HEK293 (cell line): ENCODE data around the gene AK1.
"Not testable (repeated sequence)": the region's sequence is repeated elsewhere in the genome, so short reads cannot be mapped to it uniquely, and the experiment has no call there.

Experiments
- CTCF ChIA-PET: fragments of 350-600 bp; formaldehyde crosslinking; extraction: SDS; loops from one replicate; lab custom pipeline; 2021; ENCODE audit warnings: antibody characterized with exemption; lab: Yijun Ruan, JAX
- POLR2A ChIA-PET: fragments of 300-600 bp; formaldehyde crosslinking; extraction: SDS; loops from one replicate; lab custom pipeline; 2020; ENCODE audit warnings: antibody characterized with exemption, inconsistent platforms; lab: Yijun Ruan, JAX
- H3K27ac ChIP-seq: fragments of 200-500 bp; sonication (Bioruptor generic); 2 replicates; pipeline ENCODE4 v1.5.1; 2014; ENCODE audit warnings: low read depth, low read length, control low read depth, inconsistent platforms; ENCODE audit errors: extremely low read depth
- H3K36me3 ChIP-seq, 2 experiments: fragments of 200-500 bp in 1 of 2; sonication (Bioruptor generic) in 1 of 2; 1 replicate in 1 of 2; 2 replicates in 1 of 2; pipeline ENCODE4 v1.5.1; 2014 to 2017; ENCODE audit warnings: inconsistent platforms in 2 of 2, low read length in 2 of 2; ENCODE audit not compliant: control insufficient read depth in 2 of 2, insufficient read depth in 1 of 2
- H3K4me1 ChIP-seq: fragments of 200-500 bp; sonication (Bioruptor generic); 2 replicates; pipeline ENCODE4 v1.5.1; 2014; ENCODE audit warnings: mild to moderate bottlenecking, low read length, inconsistent platforms; ENCODE audit not compliant: control insufficient read depth, insufficient read depth
- H3K4me3 ChIP-seq: 2 replicates; pipeline ENCODE4 v1.5.1; 2011; ENCODE audit warnings: low read depth, mild to moderate bottlenecking, control low read depth, low read length, moderate library complexity
- H3K9me3 ChIP-seq: fragments of 200-500 bp; sonication (Bioruptor generic); 2 replicates; pipeline ENCODE4 v1.5.1; 2014; ENCODE audit warnings: low read depth, low read length, inconsistent platforms; ENCODE audit not compliant: control insufficient read depth, insufficient read depth
- KLF10 ChIP-seq: fragments of 450-650 bp; IDR thresholded peaks from 2 replicates; pipeline ENCODE4 v1.5.1; 2018; ENCODE audit warnings: missing biosample characterization, mild to moderate bottlenecking, missing genetic modification characterization
- TRIM28 ChIP-seq: IDR thresholded peaks from 2 replicates; pipeline ENCODE4 v1.6.1; 2011; ENCODE audit warnings: low read length, control low read depth, borderline replicate concordance
- ZBTB11 ChIP-seq: fragments of 450-650 bp; formaldehyde crosslinking; conservative IDR thresholded peaks from 2 replicates; pipeline ENCODE4 v1.5.1; 2016; ENCODE audit warnings: low read depth, missing biosample characterization, missing genetic modification characterization
- ZFHX2 ChIP-seq: fragments of 450-650 bp; formaldehyde crosslinking; conservative IDR thresholded peaks from 2 replicates; pipeline ENCODE4 v1.5.1; 2016; ENCODE audit warnings: missing biosample characterization, missing genetic modification characterization
- ZNF223 ChIP-seq: fragments of 450-650 bp; formaldehyde crosslinking; IDR thresholded peaks from 2 replicates; pipeline ENCODE4 v1.5.1; 2016; ENCODE audit warnings: missing biosample characterization, missing genetic modification characterization
- ZNF24 ChIP-seq: fragments of 450-650 bp; formaldehyde crosslinking; IDR thresholded peaks from 2 replicates; pipeline ENCODE4 v1.5.1; 2016; ENCODE audit warnings: missing biosample characterization, missing genetic modification characterization
- ZNF274 ChIP-seq, 2 experiments: fragments of 200-500 bp in 1 of 2; fragments of 450-650 bp in 1 of 2; sonication (Bioruptor generic) in 1 of 2; formaldehyde crosslinking in 1 of 2; IDR thresholded peaks; 2 replicates each; pipeline versions ENCODE4 v1.5.1 to v1.6.1; 2014 to 2016; ENCODE audit warnings: borderline replicate concordance in 1 of 2, inconsistent platforms in 1 of 2, low read length in 1 of 2, missing biosample characterization in 1 of 2, missing genetic modification characterization in 1 of 2
- ZNF514 ChIP-seq: fragments of 450-650 bp; formaldehyde crosslinking; IDR thresholded peaks from 2 replicates; pipeline ENCODE4 v1.5.1; 2016; ENCODE audit warnings: missing biosample characterization, missing genetic modification characterization
- ZXDB ChIP-seq: fragments of 450-650 bp; formaldehyde crosslinking; IDR thresholded peaks from 2 replicates; pipeline ENCODE4 v1.5.1; 2016; ENCODE audit warnings: missing biosample characterization, missing genetic modification characterization
- TF ChIP-seq, protein P1 (sequence below): fragments of 450-650 bp; formaldehyde crosslinking; IDR thresholded peaks from 2 replicates; pipeline ENCODE4 v1.5.1; 2017; ENCODE audit warnings: missing biosample characterization, missing genetic modification characterization
- TF ChIP-seq, protein P2 (sequence below): fragments of 450-650 bp; formaldehyde crosslinking; IDR thresholded peaks from 2 replicates; pipeline ENCODE4 v1.5.1; 2016; ENCODE audit warnings: missing biosample characterization, missing genetic modification characterization
- TF ChIP-seq, protein P3 (sequence below): fragments of 450-650 bp; IDR thresholded peaks from 2 replicates; pipeline ENCODE4 v1.5.1; 2018; ENCODE audit warnings: missing biosample characterization, missing genetic modification characterization
- TF ChIP-seq, protein P4 (sequence below): fragments of 450-650 bp; formaldehyde crosslinking; IDR thresholded peaks from 2 replicates; pipeline ENCODE4 v1.5.1; 2017; ENCODE audit warnings: missing biosample characterization, missing genetic modification characterization

Gene AK1

DNA sequence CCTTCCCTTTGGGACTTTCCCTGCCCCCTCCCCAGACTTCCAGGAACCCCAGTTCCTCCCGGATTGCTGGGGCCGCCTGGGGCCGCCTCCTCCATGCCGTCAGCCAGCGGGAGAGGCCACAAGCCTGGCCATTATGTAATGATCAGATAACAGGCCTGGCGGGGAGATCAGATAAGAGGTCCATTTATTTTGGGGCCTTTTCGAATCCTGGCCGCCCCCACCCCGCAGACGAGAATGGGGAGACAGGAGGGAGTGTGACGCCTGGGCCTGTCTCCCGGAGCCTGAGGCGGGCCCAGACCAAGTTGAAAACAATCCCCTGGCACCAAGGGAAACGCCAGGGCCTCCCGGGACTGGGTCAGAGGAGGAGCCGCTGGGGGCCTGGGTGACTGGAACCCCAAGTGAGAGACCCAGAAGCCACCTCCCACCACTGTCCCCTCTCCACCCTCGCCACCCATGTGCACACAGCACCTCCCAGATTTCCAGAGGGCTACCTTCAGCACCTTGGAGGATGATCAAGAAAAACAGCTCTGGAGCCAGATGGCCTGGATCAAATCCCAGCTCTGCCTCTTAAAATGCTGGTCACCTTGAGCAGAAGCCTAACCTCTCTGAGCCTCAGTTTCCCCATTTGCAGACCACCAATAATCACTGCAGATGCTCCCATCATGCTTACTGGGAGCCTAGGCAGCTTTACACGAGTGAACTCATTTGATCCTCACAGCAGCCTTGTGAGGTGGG lies 30.9 kb downstream of the AK1 start:
- CTCF ChIA-PET: interaction anchor here (1.0 to 2.1 kb wide), 3 partner anchors 23 to 75 kb away, joined by 3 to 7 read pairs (median 5); no protein-coding TSS in a partner anchor
- Histone ChIP-seq H3K9me3 (no peaks in the 10 kb centered on the region), H3K27ac (no peak overlapping the region), H3K36me3 (no peaks in the 10 kb centered on the region), H3K4me1 (no peaks in the 10 kb centered on the region), H3K4me3 (no peak overlapping the region)
- POLR2A ChIA-PET: interaction anchor here (0.6 kb wide), 1 partner anchor 59 kb away, joined by 3 read pairs; no protein-coding TSS in a partner anchor
- no peak for TF ChIP-seq ZNF223 (tag by site-specific recombination)
- TF ChIP-seq TRIM28: 0 out of 2 replicates have a peak, but pooled peaks have one; percentile 24
- no peak for TF ChIP-seq ZNF514 (tag by site-specific recombination)
- TF ChIP-seq, protein P1, sequence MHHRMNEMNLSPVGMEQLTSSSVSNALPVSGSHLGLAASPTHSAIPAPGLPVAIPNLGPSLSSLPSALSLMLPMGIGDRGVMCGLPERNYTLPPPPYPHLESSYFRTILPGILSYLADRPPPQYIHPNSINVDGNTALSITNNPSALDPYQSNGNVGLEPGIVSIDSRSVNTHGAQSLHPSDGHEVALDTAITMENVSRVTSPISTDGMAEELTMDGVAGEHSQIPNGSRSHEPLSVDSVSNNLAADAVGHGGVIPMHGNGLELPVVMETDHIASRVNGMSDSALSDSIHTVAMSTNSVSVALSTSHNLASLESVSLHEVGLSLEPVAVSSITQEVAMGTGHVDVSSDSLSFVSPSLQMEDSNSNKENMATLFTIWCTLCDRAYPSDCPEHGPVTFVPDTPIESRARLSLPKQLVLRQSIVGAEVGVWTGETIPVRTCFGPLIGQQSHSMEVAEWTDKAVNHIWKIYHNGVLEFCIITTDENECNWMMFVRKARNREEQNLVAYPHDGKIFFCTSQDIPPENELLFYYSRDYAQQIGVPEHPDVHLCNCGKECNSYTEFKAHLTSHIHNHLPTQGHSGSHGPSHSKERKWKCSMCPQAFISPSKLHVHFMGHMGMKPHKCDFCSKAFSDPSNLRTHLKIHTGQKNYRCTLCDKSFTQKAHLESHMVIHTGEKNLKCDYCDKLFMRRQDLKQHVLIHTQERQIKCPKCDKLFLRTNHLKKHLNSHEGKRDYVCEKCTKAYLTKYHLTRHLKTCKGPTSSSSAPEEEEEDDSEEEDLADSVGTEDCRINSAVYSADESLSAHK: no peak
- no peak for TF ChIP-seq KLF10
- no peak for TF ChIP-seq ZNF24 (tag by site-specific recombination)
- TF ChIP-seq, protein P2, sequence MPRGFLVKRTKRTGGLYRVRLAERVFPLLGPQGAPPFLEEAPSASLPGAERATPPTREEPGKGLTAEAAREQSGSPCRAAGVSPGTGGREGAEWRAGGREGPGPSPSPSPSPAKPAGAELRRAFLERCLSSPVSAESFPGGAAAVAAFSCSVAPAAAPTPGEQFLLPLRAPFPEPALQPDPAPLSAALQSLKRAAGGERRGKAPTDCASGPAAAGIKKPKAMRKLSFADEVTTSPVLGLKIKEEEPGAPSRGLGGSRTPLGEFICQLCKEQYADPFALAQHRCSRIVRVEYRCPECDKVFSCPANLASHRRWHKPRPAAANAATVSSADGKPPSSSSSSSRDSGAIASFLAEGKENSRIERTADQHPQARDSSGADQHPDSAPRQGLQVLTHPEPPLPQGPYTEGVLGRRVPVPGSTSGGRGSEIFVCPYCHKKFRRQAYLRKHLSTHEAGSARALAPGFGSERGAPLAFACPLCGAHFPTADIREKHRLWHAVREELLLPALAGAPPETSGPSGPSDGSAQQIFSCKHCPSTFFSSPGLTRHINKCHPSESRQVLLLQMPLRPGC (tag by site-specific recombination): no peak
- no peak for TF ChIP-seq ZXDB (tag by site-specific recombination)
- TF ChIP-seq ZBTB11 (tag by site-specific recombination): no peak
- TF ChIP-seq, protein P3, sequence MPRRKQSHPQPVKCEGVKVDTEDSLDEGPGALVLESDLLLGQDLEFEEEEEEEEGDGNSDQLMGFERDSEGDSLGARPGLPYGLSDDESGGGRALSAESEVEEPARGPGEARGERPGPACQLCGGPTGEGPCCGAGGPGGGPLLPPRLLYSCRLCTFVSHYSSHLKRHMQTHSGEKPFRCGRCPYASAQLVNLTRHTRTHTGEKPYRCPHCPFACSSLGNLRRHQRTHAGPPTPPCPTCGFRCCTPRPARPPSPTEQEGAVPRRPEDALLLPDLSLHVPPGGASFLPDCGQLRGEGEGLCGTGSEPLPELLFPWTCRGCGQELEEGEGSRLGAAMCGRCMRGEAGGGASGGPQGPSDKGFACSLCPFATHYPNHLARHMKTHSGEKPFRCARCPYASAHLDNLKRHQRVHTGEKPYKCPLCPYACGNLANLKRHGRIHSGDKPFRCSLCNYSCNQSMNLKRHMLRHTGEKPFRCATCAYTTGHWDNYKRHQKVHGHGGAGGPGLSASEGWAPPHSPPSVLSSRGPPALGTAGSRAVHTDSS (tag by site-specific recombination): no peak
- TF ChIP-seq ZNF274 (IDR thresholded peaks at IDR 0.05; ENCODE audit: low read length): no peak
- TF ChIP-seq ZNF274 (tag by site-specific recombination; IDR thresholded peaks at IDR 0.05; ENCODE audit: borderline replicate concordance): no peak
- TF ChIP-seq ZFHX2: peak; percentile 68; the same call in 1 of the 2 replicates
- TF ChIP-seq, protein P4, sequence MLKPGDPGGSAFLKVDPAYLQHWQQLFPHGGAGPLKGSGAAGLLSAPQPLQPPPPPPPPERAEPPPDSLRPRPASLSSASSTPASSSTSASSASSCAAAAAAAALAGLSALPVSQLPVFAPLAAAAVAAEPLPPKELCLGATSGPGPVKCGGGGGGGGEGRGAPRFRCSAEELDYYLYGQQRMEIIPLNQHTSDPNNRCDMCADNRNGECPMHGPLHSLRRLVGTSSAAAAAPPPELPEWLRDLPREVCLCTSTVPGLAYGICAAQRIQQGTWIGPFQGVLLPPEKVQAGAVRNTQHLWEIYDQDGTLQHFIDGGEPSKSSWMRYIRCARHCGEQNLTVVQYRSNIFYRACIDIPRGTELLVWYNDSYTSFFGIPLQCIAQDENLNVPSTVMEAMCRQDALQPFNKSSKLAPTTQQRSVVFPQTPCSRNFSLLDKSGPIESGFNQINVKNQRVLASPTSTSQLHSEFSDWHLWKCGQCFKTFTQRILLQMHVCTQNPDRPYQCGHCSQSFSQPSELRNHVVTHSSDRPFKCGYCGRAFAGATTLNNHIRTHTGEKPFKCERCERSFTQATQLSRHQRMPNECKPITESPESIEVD (tag by site-specific recombination): no peak

DNA sequence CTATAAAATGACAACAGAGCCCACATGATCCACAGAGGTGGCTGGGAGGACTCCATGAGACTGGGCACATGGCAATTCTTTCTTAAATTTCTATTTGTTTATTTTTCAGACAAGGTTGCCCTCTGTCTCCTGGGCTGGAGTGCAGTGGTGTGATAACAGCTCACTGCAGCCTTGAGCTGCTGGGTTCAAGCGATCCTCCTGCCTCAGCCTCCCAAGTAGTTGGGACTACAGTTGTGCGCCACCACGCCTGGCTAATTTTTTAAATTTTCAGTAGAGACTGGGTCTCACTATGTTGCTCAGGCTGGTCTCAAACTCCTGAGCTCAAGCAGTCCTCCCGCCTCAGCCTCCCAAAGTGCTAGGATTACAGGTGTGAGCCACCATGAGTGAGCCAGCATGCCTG lies 31.9 kb downstream of the AK1 start:
- POLR2A ChIA-PET: not testable (repeated sequence)

More for the DNA sequence above, 31.9 kb downstream of the AK1 start:
- CTCF ChIA-PET: interaction anchor here (0.9 to 2.0 kb wide), 4 partner anchors 11 to 111 kb away, joined by 3 to 7 read pairs (median 3); partner anchors contain the start of gene TOR2A
- not testable (repeated sequence) for H3K4me3 ChIP-seq, H3K27ac ChIP-seq, H3K4me1 ChIP-seq, H3K9me3 ChIP-seq, H3K36me3 ChIP-seq
